CD4-positive, alpha-beta T cell (primary cell): ENCODE measurements around the gene CDC14A. TPM values are rescaled to one million over a fixed set of nuclear protein-coding genes. Genes with fewer than 3 reads are reported as not detected.

Experiments used
- ATAC-seq: fragments of 200-7000 bp; cut with Tn5 transposase; one replicate; pipeline ENCODE4 v1.10.0; 2022; ENCODE audit warnings: mild to moderate bottlenecking; ENCODE audit not compliant: poor library complexity
- CTCF ChIA-PET: fragments of 350-600 bp; sonication (Branson Sonifier 250); formaldehyde crosslinking; loops from one replicate; lab custom pipeline; 2021; ENCODE audit warnings: antibody characterized with exemption, inconsistent platforms; lab: Charles Lee
- POLR2A ChIA-PET: fragments of 350-600 bp; sonication (Branson Sonifier 250); formaldehyde crosslinking; loops from one replicate; lab custom pipeline; 2021; ENCODE audit warnings: antibody characterized with exemption, inconsistent platforms; lab: Charles Lee
- DNase-seq, 14 experiments: peaks; one replicate each; pipeline ENCODE4 v3.0.0-alpha.2; 2013 to 2020; ENCODE audit warnings: mixed read lengths in 2 of 14
- H3K27ac ChIP-seq, 2 donors: one replicate each; pipeline versions ENCODE4 v1.5.1 to v1.7.0; 2013; ENCODE audit warnings: low read length in 2 of 2, low read depth in 1 of 2, mild to moderate bottlenecking in 1 of 2
- H3K27me3 ChIP-seq, 2 experiments: 1 replicate in 1 of 2; 2 replicates in 1 of 2; pipeline versions ENCODE4 v1.6.1 to v1.7.0; 2013; ENCODE audit warnings: low read length in 2 of 2, control low read depth in 1 of 2, mild to moderate bottlenecking in 1 of 2, moderate library complexity in 1 of 2; ENCODE audit not compliant: insufficient read depth in 2 of 2, control insufficient read depth in 1 of 2
- H3K36me3 ChIP-seq: one replicate; pipeline ENCODE4 v1.6.1; 2013; ENCODE audit warnings: low read length, control low read depth; ENCODE audit not compliant: insufficient read depth
- H3K4me1 ChIP-seq: one replicate; pipeline ENCODE4 v1.6.1; 2013; ENCODE audit warnings: low read length, control low read depth; ENCODE audit not compliant: insufficient read depth
- H3K4me3 ChIP-seq: one replicate; pipeline ENCODE4 v1.5.1; 2013; ENCODE audit warnings: mild to moderate bottlenecking, low read length, moderate library complexity
- H3K9me3 ChIP-seq, 2 experiments: 1 replicate in 1 of 2; 2 replicates in 1 of 2; pipeline versions ENCODE4 v1.6.1 to v1.7.0; 2013; ENCODE audit warnings: low read length in 2 of 2, mild to moderate bottlenecking in 2 of 2, control low read depth in 1 of 2, moderate library complexity in 1 of 2; ENCODE audit not compliant: control insufficient read depth in 1 of 2, insufficient read depth in 1 of 2
- H3K27ac Mint-ChIP-seq: one replicate; pipeline ENCODE4 v1.8.0; 2020; ENCODE audit warnings: mixed read lengths
- H3K27me3 Mint-ChIP-seq: one replicate; pipeline ENCODE4 v1.8.0; 2021; ENCODE audit warnings: mixed read lengths
- H3K36me3 Mint-ChIP-seq: one replicate; pipeline ENCODE4 v1.8.0; 2021; ENCODE audit warnings: low read depth, mixed read lengths
- H3K4me1 Mint-ChIP-seq: one replicate; pipeline ENCODE4 v1.8.0; 2021; ENCODE audit warnings: low read depth, mixed read lengths
- H3K4me3 Mint-ChIP-seq: one replicate; pipeline ENCODE4 v1.8.0; 2020; ENCODE audit warnings: mild to moderate bottlenecking, mixed read lengths
- H3K9me3 Mint-ChIP-seq: one replicate; pipeline ENCODE4 v1.8.0; 2020; ENCODE audit warnings: mixed read lengths
- CTCF ChIP-seq: fragments of 200-600 bp; IDR thresholded peaks from one replicate; pipeline ENCODE4 v1.8.0; 2022; ENCODE audit warnings: antibody characterized with exemption, mild to moderate bottlenecking
- intact Hi-C, 2 experiments: fragments of 100-400 bp; cut with DNase I in 1 of 2; cut with micrococcal nuclease in 1 of 2; formaldehyde crosslinking; loops; one replicate each; pipeline versions ENCODE4 v1.15.1 to v1.9.0; 2023 to 2025; cut with DNase I, micrococcal nuclease
- total RNA-seq, 174 experiments: library from RNA in 2 of 174; stranded (reverse) in 2 of 174; gene quantifications; one replicate each; pipeline ENCODE4 v1.2.3 and lab custom pipeline; 2021 to 2026

The CDC14A gene
- total RNA-seq, 2 experiments from 2014 or later: 174 to 182 TPM

GRCh38 chr1:100380635-100381034 lies 28.3 kb downstream of the CDC14A start:
- Mint-ChIP-seq H3K27ac (peak overlapping the region; percentile 4), H3K27me3 (no peaks in the 10 kb centered on the region), H3K4me1 (peaks cover 91% of the 10 kb centered on the region), H3K36me3 (peaks cover 85% of the 10 kb centered on the region), H3K9me3 (no peaks in the 10 kb centered on the region), H3K4me3 (no peak overlapping the region)
- Histone ChIP-seq H3K9me3 (no peaks in the 10 kb centered on the region), H3K36me3 (peaks cover 70% of the 10 kb centered on the region), H3K4me3 (no peak overlapping the region), H3K27me3 (no peaks in the 10 kb centered on the region), H3K27ac (peak overlapping the region in 1 of 2 donors; percentile 1), H3K4me1 (peaks cover 41% of the 10 kb centered on the region)
- POLR2A ChIA-PET: interaction anchor here (1.0 to 3.2 kb wide), 7 partner anchors 9 to 75 kb away, joined by 3 to 10 read pairs (median 4); no protein-coding TSS in a partner anchor
- TF ChIP-seq CTCF: no peak
- intact Hi-C loops: loop anchor here in 1 of 2 experiments (2.0 kb wide), 1 partner anchor 16 kb away; no protein-coding TSS in a partner anchor
- CTCF ChIA-PET: interaction anchor here (1.6 to 1.8 kb wide), 2 partner anchors 14 to 75 kb away, joined by 3 to 8 read pairs; no protein-coding TSS in a partner anchor
- no peak for DNase-seq
- no peak for ATAC-seq

- ATAC-seq (no peak), DNase-seq (no peak)
- peak overlapping the region in 1 of 2 donors; percentile 45 for H3K27ac ChIP-seq
- Mint-ChIP-seq H3K27me3 (no peaks in the 10 kb centered on the region), H3K4me1 (peaks cover 94% of the 10 kb centered on the region), H3K27ac (peak overlapping the region; percentile 21), H3K4me3 (no peak overlapping the region), H3K36me3 (peaks cover 84% of the 10 kb centered on the region), H3K9me3 (no peaks in the 10 kb centered on the region)
- intact Hi-C loops: no loop called here
- ChIA-PET CTCF (interaction anchor here (0.7 to 1.4 kb wide), 5 partner anchors 9 to 77 kb away, joined by 3 to 5 read pairs (median 5); no protein-coding TSS in a partner anchor), POLR2A (interaction anchor here (0.6 to 3.2 kb wide), 6 partner anchors 9 to 57 kb away, joined by 3 to 10 read pairs (median 5); no protein-coding TSS in a partner anchor)
- no peaks in the 10 kb centered on the region for H3K27me3 ChIP-seq
- H3K9me3 ChIP-seq: no peaks in the 10 kb centered on the region
- no peak for TF ChIP-seq CTCF
- peaks cover 47% of the 10 kb centered on the region for H3K4me1 ChIP-seq
- H3K36me3 ChIP-seq: peaks cover 65% of the 10 kb centered on the region
- H3K4me3 ChIP-seq: no peak overlapping the region
Measured at GRCh38 chr1:100382657-100383056, 30.4 kb downstream of the CDC14A start.

DNA sequence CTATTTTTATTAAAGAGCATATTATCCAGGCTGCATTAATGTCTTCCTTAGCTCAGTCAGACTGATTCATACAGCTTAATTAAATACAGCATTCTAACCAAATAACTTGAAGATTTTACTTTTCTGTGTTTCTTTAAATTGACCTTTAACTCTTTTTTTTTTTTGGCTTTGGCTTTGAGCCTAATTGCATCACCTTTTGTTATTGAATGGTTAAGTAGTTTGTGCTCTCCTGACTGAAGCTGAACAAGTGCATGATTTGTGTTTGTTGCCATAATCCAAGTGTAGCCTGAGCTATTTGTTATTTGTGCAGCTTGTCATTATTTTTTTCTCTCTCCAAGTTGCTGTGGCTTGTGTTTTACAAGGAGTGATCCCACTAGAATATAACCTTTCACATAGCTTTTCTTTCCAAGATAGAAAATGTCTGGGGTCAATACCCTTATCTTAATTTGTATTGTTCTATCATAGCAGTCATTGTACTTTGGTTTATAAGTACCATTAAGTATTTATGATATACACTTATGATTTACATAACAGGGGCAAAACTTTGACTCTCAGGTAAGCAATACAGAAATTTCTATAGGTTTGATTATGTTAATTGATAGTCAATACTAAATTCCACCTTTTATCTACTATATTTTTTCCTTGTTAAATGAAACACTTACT lies 31.6 kb downstream of the CDC14A start:
- ATAC-seq: no peak
- Histone ChIP-seq H3K4me3 (no peak overlapping the region), H3K36me3 (peaks cover 59% of the 10 kb centered on the region), H3K4me1 (peaks cover 59% of the 10 kb centered on the region), H3K27ac (peak overlapping the region in 1 of 2 donors; percentile 3), H3K27me3 (no peaks in the 10 kb centered on the region), H3K9me3 (no peaks in the 10 kb centered on the region)
- ChIA-PET CTCF (interaction anchor here (0.5 to 3.9 kb wide), 4 partner anchors 13 to 136 kb away, joined by 3 to 17 read pairs (median 5); no protein-coding TSS in a partner anchor), POLR2A (interaction anchor here (0.7 to 2.5 kb wide), 5 partner anchors 13 to 56 kb away, joined by 3 to 9 read pairs (median 4); partner anchors contain the start of gene CDC14A)
- intact Hi-C loops: no loop called here
- Mint-ChIP-seq H3K27me3 (no peaks in the 10 kb centered on the region), H3K4me1 (peaks cover 93% of the 10 kb centered on the region), H3K36me3 (peaks cover 78% of the 10 kb centered on the region), H3K27ac (peak overlapping the region; percentile 83), H3K9me3 (no peaks in the 10 kb centered on the region), H3K4me3 (no peak overlapping the region)
- DNase-seq: no peak
- TF ChIP-seq CTCF: no peak
